ENCODE measurements around the gene PRXL2B.

DNA sequence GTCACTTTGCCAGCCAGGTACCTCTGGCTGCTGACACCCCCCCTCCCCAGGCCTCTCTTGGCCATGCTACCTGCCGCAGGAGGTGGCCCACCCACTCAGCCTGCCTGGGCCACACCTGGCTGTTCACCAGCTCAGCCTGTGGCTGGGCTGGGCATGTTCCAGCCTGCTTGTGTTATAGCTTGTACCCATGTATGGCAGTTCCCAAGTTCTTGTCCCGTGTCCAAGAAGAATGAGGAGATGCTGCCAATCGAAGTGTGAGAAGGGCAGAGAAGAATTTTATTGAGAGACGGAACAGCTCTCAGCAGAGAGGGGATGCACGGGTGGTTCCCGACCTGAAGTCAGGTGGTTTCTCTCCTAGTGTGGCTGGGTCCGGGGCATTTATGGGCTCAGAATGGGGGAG lies 50.2 kb downstream of the PRXL2B start:
- TF ChIP-seq CTCF (IDR thresholded peaks at IDR 0.05 in 4 of 5, conservative IDR thresholded peaks at IDR 0.05 in 1 of 5), result no peak
- TF ChIP-seq POLR2A (IDR thresholded peaks at IDR 0.05), result no peak

Data from gastrocnemius medialis (tissue), 4 donors.